Skeletal muscle cell (primary cell): ENCODE data around the gene JAG2.

Experiments used
- DNase-seq: peaks from one replicate; pipeline ENCODE4 v3.0.0-alpha.2; 2010; ENCODE audit warnings: low read depth
- H3K4me3 ChIP-seq: 2 replicates; pipeline ENCODE4 v1.5.1; 2011; ENCODE audit warnings: low read depth, mild to moderate bottlenecking, control low read depth, low read length, moderate library complexity

Gene JAG2

GRCh38 chr14:105185973-105186372 lies 17.4 kb upstream of the JAG2 start:
- DNase-seq = no peak
- no peak overlapping the region for H3K4me3 ChIP-seq

GRCh38 chr14:105185001-105185400 lies 16.4 kb upstream of the JAG2 start:
- H3K4me3 ChIP-seq = no peak overlapping the region
- DNase-seq = no peak

GRCh38 chr14:105184461-105184860 lies 15.9 kb upstream of the JAG2 start:
- no peak for DNase-seq
- no peak overlapping the region for H3K4me3 ChIP-seq

- no peak for DNase-seq
- H3K4me3 ChIP-seq = no peak overlapping the region
Measured at GRCh38 chr14:105182296-105183020, 13.9 kb upstream of the JAG2 start.

- H3K4me3 ChIP-seq = peak overlapping the region; percentile 17
Measured at GRCh38 chr14:105181549-105182295, 13.1 kb upstream of the JAG2 start.

GRCh38 chr14:105180592-105181548 lies 12.3 kb upstream of the JAG2 start, which contains the start of gene NUDT14:
Gene NUDT14, minus strand, starts transcription at chr14:105181312. Its CDS starts 103 bp downstream, at chr14:105181209.
- DNase-seq = no peak

More at GRCh38 chr14:105181549-105182295, 13.1 kb upstream of the JAG2 start:
- no peak for DNase-seq

GRCh38 chr14:105179191-105179590 lies 10.6 kb upstream of the JAG2 start:
- H3K4me3 ChIP-seq = no peak overlapping the region
- no peak for DNase-seq

More at GRCh38 chr14:105180592-105181548, 12.3 kb upstream of the JAG2 start, which contains the start of gene NUDT14:
- H3K4me3 ChIP-seq = peak within 1 kb of the TSS; percentile 49

- no peak overlapping the region for H3K4me3 ChIP-seq
- no peak for DNase-seq
Measured at GRCh38 chr14:105178868-105179140, 10.2 kb upstream of the JAG2 start.

- no peak overlapping the region for H3K4me3 ChIP-seq
- DNase-seq = no peak
Measured at GRCh38 chr14:105178069-105178867, 9.7 kb upstream of the JAG2 start.

- peak; percentile 29 for DNase-seq
- no peak overlapping the region for H3K4me3 ChIP-seq
Measured at GRCh38 chr14:105177082-105177481, 8.5 kb upstream of the JAG2 start.

GRCh38 chr14:105176513-105176912 lies 7.9 kb upstream of the JAG2 start:
- peak; percentile 13 for DNase-seq
- H3K4me3 ChIP-seq = no peak overlapping the region

GRCh38 chr14:105173901-105174894 lies 5.6 kb upstream of the JAG2 start:
- no peak for DNase-seq
- H3K4me3 ChIP-seq = no peak overlapping the region

GRCh38 chr14:105173145-105173544 lies 4.6 kb upstream of the JAG2 start:
- no peak overlapping the region for H3K4me3 ChIP-seq
- DNase-seq = no peak

GRCh38 chr14:105172476-105172875 lies 3.9 kb upstream of the JAG2 start:
- H3K4me3 ChIP-seq = no peak overlapping the region
- no peak for DNase-seq

GRCh38 chr14:105171004-105171673 lies 2.6 kb upstream of the JAG2 start:
- no peak for DNase-seq
- no peak overlapping the region for H3K4me3 ChIP-seq

GRCh38 chr14:105169776-105170655 lies 1.4 kb upstream of the JAG2 start:
- no peak for DNase-seq
- no peak overlapping the region for H3K4me3 ChIP-seq
